ENCODE results near the gene DHX36.

The DHX36 gene

DNA sequence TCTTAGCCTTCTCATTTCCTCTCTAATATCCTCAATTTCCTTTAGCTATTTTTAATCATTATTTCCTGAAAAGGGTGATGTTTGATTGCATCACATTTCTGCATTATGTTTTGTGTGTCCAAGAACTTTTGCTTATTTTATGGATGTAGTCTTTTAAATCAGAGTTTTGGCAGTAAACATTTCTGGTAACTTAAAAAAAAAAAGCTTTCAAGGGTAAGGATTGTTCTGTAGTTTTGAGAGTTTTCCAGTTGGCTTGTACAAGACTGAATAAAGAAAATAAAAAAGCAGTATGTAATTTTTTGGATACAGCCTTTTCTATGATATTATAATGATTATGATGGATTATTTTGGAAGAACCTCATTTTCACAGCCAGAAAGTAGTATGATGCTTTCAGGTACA, 99.4 kb downstream of the DHX36 start:
- no peak for DNase-seq (ENCODE audit: low read depth, low spot score)

DNA sequence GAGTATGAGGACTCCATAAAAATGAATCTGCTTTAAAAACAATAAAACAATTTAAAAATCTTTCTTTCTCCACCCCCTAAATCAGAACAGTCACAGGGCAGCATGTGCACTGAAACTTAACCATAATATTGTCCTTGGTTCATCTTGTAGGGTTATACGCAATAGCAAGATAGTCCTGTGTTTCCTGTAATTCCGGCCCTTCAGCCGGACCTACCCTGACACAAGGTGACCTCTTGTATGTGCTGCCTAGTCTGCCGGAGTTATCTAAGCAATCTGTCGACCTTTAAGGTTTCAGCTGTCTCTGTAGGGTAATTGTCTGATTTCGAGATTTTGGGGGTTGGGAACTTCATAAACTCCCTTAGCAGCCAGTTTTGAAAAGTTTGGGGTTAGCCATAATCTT, 99.9 kb downstream of the DHX36 start:
- DNase-seq (ENCODE audit: low read depth, low spot score): no peak

- no peak for DNase-seq (ENCODE audit: low read depth, low spot score)
These were observed 100.8 kb downstream of the DHX36 start for GRCh38 chr3:154223519-154223918.
